T follicular helper cell (primary cell): ENCODE data around the gene WDR93.
A peak's percentile ranks its signal among the peaks of the same experiment; 100 is the strongest.
"Not testable (repeated sequence)": the region's sequence is repeated elsewhere in the genome, so short reads cannot be mapped to it uniquely, and the experiment has no call there.

Experiments used
- DNase-seq: peaks from one replicate; pipeline ENCODE4 v3.0.0-alpha.2; 2020; ENCODE audit warnings: low read depth

Gene WDR93

GRCh38 chr15:89685995-89686394 lies 4.6 kb upstream of the WDR93 start:
- no peak for DNase-seq

DNA sequence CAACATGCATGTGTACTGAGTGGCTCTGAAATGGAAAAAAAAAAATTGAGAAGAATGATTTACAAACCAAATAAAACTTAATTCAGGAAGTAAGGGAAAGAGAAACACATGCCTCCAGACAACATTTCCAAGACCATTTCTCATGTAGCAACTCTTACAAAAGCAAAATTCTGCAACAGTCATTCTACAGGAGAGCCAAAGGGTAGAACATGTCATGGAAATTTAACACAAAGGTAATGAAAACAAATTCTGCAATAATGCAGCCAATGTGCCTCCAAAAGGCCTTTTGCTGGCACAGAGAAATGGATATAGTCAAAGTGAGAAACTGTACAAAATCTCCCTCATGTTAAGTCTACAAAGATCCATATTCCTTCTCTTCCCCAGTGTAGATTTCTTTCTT lies 4.1 kb upstream of the WDR93 start:
- no peak for DNase-seq

- DNase-seq: not testable (repeated sequence)
Observed at GRCh38 chr15:89689930-89690275, 708 bp upstream of the WDR93 start.

DNA sequence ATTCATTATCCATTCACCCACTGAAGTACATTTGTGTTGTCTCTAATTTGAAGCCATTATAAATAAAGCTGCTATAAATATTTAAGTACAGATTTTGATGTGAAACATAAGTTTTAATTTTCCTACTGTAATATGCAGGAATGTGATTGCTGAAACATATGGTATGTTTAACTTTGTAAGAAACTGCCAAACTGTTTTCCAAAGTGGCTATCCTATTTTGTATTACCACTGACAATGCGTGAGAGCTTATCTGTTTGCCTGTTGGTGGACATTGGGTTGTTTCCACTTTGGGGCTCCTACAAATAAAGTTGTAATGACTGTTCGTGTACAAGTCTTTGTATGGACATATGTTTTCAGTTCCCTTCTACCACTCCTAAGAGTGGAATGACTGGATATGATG lies 2.5 kb downstream of the WDR93 start:
- no peak for DNase-seq

DNA sequence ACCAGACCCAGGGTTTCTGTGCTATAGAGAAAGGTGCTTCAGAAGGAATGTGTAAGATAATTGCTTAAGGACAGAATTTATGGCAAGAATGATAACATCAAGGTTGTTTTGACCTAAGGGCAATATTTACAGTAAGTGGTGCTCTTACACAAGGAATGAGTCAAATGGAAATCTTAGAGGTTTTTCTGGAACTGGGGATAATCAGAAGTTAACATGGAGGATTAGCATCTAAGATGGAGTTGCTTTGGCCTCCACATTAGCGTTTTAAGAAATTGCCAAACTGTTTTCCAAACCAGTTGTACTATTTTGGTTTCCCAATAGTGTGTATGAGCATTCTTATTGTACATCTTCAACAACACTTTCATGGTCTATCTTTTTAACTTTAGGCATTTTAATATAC lies 3.1 kb downstream of the WDR93 start:
- DNase-seq: no peak

DNA sequence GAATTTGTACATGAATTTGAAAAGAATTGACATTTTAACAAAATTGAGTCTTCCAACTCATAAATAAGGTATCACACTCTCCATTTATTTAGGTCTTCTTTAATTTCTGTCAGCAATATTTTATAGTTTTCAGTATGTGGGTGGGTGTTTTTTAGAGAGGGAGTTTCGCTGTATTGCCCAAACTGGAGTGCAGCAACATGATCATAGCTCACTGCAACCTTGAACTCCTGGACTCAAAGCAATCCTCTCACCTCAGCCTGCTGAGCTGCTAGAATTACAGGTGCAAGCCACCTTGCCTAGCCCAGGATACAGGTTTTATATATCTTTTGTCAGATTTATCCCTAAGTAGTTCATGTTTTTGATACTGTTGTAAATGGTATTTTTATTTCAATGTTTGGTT lies 4.6 kb downstream of the WDR93 start:
- DNase-seq: no peak

DNA sequence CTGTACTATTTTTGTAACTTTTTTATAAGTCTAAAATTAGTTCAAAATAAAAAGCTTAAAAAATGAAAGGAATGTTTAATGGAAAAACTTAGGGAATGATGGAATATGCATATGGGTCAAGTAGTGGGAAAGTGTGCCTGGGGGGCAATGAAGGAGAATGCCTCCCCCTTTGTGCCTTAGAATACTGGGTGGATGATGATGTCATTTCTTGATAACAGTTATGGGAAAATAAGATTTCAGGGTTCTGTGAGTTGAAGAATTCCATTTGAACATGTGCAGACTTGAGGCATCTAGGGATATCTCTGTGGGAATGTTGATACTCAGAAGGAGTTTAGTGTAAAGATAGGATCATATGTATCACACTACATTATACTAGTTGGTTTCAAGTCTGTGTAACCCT lies 13.8 kb downstream of the WDR93 start:
- no peak for DNase-seq

- no peak for DNase-seq
Observed at GRCh38 chr15:89707577-89707976, 17.0 kb downstream of the WDR93 start.

- DNase-seq: no peak
Observed at GRCh38 chr15:89714775-89715174, 24.2 kb downstream of the WDR93 start.

DNA sequence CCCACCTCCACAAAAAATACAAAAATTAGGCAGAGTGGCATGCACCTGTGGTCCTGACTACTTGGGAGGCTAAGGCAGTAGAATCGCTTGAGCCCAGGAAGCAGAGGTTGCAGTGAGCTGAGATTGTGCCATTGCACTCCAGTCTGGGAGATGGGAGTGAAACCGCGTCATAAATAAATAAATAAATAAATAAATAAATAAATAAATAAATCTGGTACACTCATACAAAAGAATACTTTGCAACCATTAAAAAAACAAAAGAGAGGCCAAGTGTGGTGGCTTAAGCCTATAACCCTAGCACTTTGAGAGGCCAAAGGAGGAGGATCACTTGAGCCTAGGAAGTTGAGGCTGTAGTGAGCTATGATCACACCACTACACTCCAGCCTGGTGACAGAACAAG lies 32.4 kb downstream of the WDR93 start:
- DNase-seq: no peak

DNA sequence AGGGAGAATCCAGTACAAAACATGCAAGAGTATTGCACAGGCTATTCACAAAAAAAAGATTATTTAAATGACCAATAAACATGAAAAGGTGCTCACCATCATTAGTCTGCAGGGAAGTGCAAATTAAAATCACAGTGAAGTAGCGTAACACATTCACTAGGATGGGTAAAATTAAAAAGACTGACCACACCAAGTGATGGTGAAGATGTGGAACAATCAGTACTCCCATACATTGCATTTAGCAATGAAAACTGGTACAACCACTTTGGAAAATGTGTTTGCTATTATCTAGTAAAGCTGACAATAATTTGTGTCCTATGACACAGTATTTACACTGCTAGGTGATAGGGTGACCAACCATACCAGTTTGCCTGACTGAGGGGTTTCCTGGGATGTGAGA lies 34.0 kb downstream of the WDR93 start:
- DNase-seq: no peak

DNA sequence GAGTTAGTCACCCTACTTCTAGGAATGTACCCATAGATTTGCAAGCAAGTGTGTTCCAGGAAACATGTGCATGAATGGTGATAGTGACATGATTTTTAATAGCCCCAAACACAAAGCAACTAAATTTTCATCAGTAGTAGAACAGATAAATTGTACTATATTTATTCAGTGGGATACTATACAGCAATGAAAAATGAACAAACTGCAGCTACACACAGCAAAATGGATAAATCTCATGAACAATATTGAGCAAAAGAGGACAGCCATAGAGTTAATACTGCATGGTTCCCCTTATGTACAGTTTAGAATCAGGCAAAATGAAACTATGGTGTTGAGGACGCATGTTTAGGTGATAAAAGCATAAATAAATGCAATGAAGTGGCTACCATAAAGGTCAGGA lies 34.5 kb downstream of the WDR93 start:
- no peak for DNase-seq

DNA sequence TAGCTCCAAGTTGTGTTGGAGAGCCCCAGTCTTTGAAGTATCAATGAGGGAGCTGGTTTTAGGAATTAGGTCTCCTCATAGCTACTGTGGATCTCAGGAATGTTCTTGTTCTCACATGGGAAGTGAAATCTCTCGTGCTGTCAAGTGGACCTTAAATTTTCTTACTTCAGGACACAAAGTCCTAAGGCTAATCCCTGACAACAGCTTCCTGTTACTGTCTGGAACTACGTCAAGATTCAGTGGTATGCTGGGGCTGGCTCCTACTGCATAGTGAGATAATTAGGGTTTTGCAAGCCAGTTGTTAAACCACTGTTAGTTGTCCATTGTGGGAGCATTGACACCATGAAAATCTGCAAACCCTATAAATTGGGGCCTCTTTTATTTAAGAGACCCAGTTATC lies 37.6 kb downstream of the WDR93 start:
- no peak for DNase-seq

DNA sequence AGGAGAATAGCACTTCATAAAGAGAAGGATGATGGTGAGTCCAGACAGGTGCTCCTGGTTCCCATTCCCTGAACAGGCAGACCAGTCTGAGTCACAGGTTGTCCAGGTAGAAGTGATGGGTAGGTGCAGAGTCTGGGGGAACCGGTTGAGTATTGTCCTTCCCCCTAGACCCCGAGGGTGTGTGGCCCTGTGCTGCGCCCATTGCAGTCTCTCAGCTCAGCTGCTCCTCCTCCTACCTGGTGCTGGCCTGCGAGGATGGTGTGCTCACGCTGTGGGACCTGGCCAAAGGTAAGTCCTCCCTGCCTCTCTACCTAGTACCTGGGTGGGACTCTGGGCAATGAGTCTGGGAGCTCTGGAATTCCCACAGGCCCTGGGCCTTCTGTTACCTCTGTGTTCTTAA lies 40.7 kb downstream of the WDR93 start:
- DNase-seq: no peak

- no peak for DNase-seq
Observed at GRCh38 chr15:89732451-89733172, 42.0 kb downstream of the WDR93 start.

- no peak for DNase-seq
Observed at GRCh38 chr15:89735773-89736172, 45.2 kb downstream of the WDR93 start.

GRCh38 chr15:89740137-89740536 lies 49.5 kb downstream of the WDR93 start:
- peak; percentile 36 for DNase-seq

- no peak for DNase-seq
Observed at GRCh38 chr15:89743011-89743410, 52.4 kb downstream of the WDR93 start.

DNA sequence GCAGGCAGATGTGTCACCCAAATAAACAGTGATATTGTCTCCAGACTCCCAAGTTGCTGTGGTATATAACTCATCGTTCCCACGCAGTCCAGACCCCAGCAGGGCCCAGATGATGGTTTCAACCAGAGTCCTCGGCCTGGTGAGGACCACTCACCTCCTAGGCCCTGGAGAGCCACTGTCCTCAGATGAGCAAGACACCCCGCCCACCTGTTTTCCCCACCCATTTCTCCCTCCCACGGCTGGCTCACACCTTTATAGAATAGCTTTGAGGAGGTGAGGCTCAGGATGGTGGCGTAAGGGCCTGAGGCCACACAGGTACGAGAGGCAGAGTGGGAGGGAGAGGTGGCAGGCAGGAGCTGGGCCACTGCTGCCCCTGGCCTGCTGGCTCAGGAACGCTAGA lies 53.0 kb downstream of the WDR93 start:
- DNase-seq: no peak

DNA sequence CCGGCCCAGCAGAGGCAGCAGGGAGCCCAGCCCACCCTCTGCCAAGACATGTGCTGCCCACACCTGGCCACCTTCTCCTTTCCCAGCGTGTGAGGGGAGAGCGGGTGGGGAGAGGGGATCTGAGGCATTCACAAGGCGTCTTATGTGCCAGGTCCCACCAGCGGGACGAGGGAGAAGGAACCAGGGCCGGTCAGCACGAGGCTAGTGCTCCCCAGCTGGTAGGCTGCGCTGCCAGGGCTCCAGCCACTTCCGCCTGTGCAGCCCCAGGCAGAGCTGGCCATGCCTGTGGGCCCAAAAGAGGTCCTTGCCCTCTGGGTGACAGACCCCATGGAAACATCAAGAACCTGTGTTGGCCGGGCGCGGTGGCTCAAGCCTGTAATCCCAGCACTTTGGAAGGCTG lies 54.5 kb downstream of the WDR93 start:
- DNase-seq: no peak

- no peak for DNase-seq
Observed at GRCh38 chr15:89745768-89746167, 55.2 kb downstream of the WDR93 start.

- no peak for DNase-seq
Observed at GRCh38 chr15:89746386-89746780, 55.8 kb downstream of the WDR93 start.

GRCh38 chr15:89747708-89748682 lies 57.4 kb downstream of the WDR93 start:
- DNase-seq: no peak
